ENCODE measurements around the gene C16orf54. TPM values are rescaled to one million over a fixed set of nuclear protein-coding genes. Genes with fewer than 3 reads are reported as not detected.
"Not testable (repeated sequence)": the region's sequence is repeated elsewhere in the genome, so short reads cannot be mapped to it uniquely, and the experiment has no call there.

Gene C16orf54
- total RNA-seq, 1 donor from 2014 or later: not detected

- no peak overlapping the region for H3K4me3 ChIP-seq (ENCODE audit: low read depth, low read length)
- TF ChIP-seq CTCF (conservative IDR thresholded peaks at IDR 0.05; ENCODE audit: low read depth, low read length): no peak
- DNase-seq (ENCODE audit: low read depth): no peak
These were observed 1.8 kb downstream of the C16orf54 start for GRCh38 chr16:29743827-29744531.

GRCh38 chr16:29743475-29743826, 2.3 kb downstream of the C16orf54 start:
- no peak for TF ChIP-seq CTCF (conservative IDR thresholded peaks at IDR 0.05; ENCODE audit: low read depth, low read length)
- no peak for DNase-seq (ENCODE audit: low read depth)
- H3K4me3 ChIP-seq (ENCODE audit: low read depth, low read length): no peak overlapping the region

GRCh38 chr16:29742683-29743275, 3.0 kb downstream of the C16orf54 start:
- DNase-seq (ENCODE audit: low read depth): no peak
- no peak overlapping the region for H3K4me3 ChIP-seq (ENCODE audit: low read depth, low read length)
- no peak for TF ChIP-seq CTCF (conservative IDR thresholded peaks at IDR 0.05; ENCODE audit: low read depth, low read length)

- not testable (repeated sequence) for H3K4me3 ChIP-seq (ENCODE audit: low read depth, low read length); DNase-seq (ENCODE audit: low read depth)
These were observed 5.2 kb downstream of the C16orf54 start for GRCh38 chr16:29740630-29741015.

GRCh38 chr16:29739927-29740629, 5.7 kb downstream of the C16orf54 start:
- DNase-seq (ENCODE audit: low read depth); H3K4me3 ChIP-seq (ENCODE audit: low read depth, low read length): not testable (repeated sequence)

- H3K4me3 ChIP-seq (ENCODE audit: low read depth, low read length): no peak overlapping the region
- no peak for DNase-seq (ENCODE audit: low read depth)
- no peak for TF ChIP-seq CTCF (conservative IDR thresholded peaks at IDR 0.05; ENCODE audit: low read depth, low read length)
These were observed 7.3 kb downstream of the C16orf54 start for GRCh38 chr16:29738514-29738913.

- no peak for DNase-seq (ENCODE audit: low read depth)
- TF ChIP-seq CTCF (conservative IDR thresholded peaks at IDR 0.05; ENCODE audit: low read depth, low read length): no peak
- H3K4me3 ChIP-seq (ENCODE audit: low read depth, low read length): no peak overlapping the region
These were observed 8.1 kb downstream of the C16orf54 start for GRCh38 chr16:29737713-29738112.

GRCh38 chr16:29736764-29737163, 9.0 kb downstream of the C16orf54 start:
- no peak overlapping the region for H3K4me3 ChIP-seq (ENCODE audit: low read depth, low read length)
- DNase-seq (ENCODE audit: low read depth): no peak

More at GRCh38 chr16:29736764-29737163, 9.0 kb downstream of the C16orf54 start:
- no peak for TF ChIP-seq CTCF (conservative IDR thresholded peaks at IDR 0.05; ENCODE audit: low read depth, low read length)
